Activated naive CD4-positive, alpha-beta T cell treated with anti-CD3 and anti-CD28 coated beads for 36 hours (primary cell): ENCODE results near the gene LNPEP. TPM values are rescaled to one million over a fixed set of nuclear protein-coding genes. Genes with fewer than 3 reads are reported as not detected.
"Not testable (repeated sequence)": the region's sequence is repeated elsewhere in the genome, so short reads cannot be mapped to it uniquely, and the experiment has no call there.

Experiments
- CTCF ChIA-PET: fragments of 350-600 bp; sonication (Branson Sonifier 250); formaldehyde crosslinking; loops from one replicate; lab custom pipeline; 2021; ENCODE audit warnings: antibody characterized with exemption; lab: Charles Lee
- DNase-seq: peaks from one replicate; pipeline ENCODE4 v3.0.0-alpha.2; 2020
- H3K27ac Mint-ChIP-seq: one replicate; pipeline ENCODE4 v1.8.0; 2021; ENCODE audit warnings: mild to moderate bottlenecking, mixed read lengths
- H3K27me3 Mint-ChIP-seq: one replicate; pipeline ENCODE4 v1.8.0; 2021; ENCODE audit warnings: low read depth, mixed read lengths
- H3K36me3 Mint-ChIP-seq: one replicate; pipeline ENCODE4 v1.8.0; 2021; ENCODE audit warnings: low read depth, mixed read lengths
- H3K4me1 Mint-ChIP-seq: one replicate; pipeline ENCODE4 v1.8.0; 2021; ENCODE audit warnings: low read depth, mixed read lengths
- H3K4me3 Mint-ChIP-seq: one replicate; pipeline ENCODE4 v1.8.0; 2021; ENCODE audit warnings: mild to moderate bottlenecking, moderate library complexity, mixed read lengths
- H3K9me3 Mint-ChIP-seq: one replicate; pipeline ENCODE4 v1.8.0; 2021; ENCODE audit warnings: mixed read lengths
- intact Hi-C: fragments of 100-400 bp; cut with micrococcal nuclease; formaldehyde crosslinking; loops from one replicate; pipeline ENCODE4 v1.15.1; 2023
- total RNA-seq, 2 experiments: library from RNA; stranded (reverse); gene quantifications; one replicate each; pipeline ENCODE4 v1.2.3, GENCODE V29; 2021

Gene LNPEP
- total RNA-seq, 2 experiments from 2014 or later: 76.1 to 77.7 TPM

DNA sequence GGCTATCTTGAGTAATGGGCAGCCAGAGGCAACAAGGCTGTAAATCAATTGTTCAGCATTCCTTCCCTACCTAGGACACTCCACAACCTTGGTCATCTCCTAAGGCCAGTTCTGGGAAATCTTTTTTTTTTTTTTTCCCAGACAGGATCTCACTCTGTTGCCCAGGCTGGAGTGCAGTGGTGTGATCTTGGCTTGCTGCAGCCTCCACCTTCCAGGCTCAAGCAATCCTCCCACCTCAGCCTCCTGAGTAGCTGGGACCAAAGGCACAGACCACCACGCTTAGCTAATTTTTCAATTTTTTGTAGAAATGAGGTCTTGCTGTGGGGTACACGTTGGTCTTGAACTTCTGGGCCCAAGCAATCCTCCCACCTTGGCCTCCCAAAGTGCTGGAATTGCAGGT, 4.8 kb upstream of the LNPEP start:
- peak overlapping the region; percentile 10 for H3K27ac Mint-ChIP-seq
- H3K4me1 Mint-ChIP-seq: peaks cover 46% of the 10 kb centered on the region
- intact Hi-C loops, DNase-seq, H3K4me3 Mint-ChIP-seq, H3K27me3 Mint-ChIP-seq, H3K9me3 Mint-ChIP-seq: not testable (repeated sequence)
- CTCF ChIA-PET: interaction anchor here (1.7 kb wide), 1 partner anchor 62 kb away, joined by 8 read pairs; no protein-coding TSS in a partner anchor
- peaks cover 14% of the 10 kb centered on the region for H3K36me3 Mint-ChIP-seq

DNA sequence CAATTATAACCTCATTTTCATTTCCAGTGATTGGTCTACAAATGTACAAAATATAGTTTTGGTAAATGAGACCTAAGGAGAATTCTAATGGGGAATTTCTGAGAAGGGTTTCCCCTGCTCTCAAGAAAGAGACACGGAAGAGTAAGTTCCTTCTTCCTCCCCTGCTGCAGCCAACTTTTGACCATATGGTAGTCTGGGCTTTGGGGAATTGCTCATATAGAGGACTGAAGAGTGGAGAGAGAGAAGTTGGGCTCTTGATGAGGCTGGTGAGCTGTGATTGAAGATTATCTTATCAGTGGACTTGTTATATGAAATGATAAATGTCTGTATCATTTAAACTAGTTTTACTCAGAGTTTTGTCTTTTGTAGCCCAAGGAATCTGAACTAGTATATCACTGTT, 4.3 kb upstream of the LNPEP start:
- intact Hi-C loops: no loop called here
- CTCF ChIA-PET: interaction anchor here (1.0 to 1.7 kb wide), 2 partner anchors 35 to 63 kb away, joined by 3 to 8 read pairs; no protein-coding TSS in a partner anchor
- Mint-ChIP-seq H3K4me1 (peaks cover 44% of the 10 kb centered on the region), H3K36me3 (peaks cover 16% of the 10 kb centered on the region), H3K4me3 (peak overlapping the region; percentile 38), H3K27me3 (no peaks in the 10 kb centered on the region), H3K9me3 (no peaks in the 10 kb centered on the region), H3K27ac (peak overlapping the region; percentile 59)
- no peak for DNase-seq

DNA sequence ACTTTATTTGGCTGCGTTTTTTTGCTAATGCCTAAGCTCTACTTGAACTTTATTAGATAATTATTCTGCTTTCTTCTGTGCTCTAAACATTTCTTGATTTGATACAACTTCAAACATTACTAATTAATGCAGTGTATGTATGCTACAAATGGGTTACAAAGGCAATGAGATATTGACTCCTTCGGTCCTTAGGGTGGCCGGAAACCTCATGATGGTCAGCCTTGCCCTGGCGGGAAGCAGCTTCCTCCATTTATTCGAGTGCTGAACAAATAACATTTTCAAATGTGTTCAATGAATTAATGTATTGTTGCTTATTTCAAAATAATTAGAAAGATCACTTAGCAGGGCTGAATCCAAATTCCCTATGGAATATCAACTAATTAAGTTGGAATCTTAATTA, 3.9 kb upstream of the LNPEP start:
- peaks cover 18% of the 10 kb centered on the region for H3K36me3 Mint-ChIP-seq
- H3K4me3 Mint-ChIP-seq: peak overlapping the region; percentile 32
- no peaks in the 10 kb centered on the region for H3K27me3 Mint-ChIP-seq
- no peaks in the 10 kb centered on the region for H3K9me3 Mint-ChIP-seq
- CTCF ChIA-PET: interaction anchor here (1.0 to 1.7 kb wide), 2 partner anchors 36 to 63 kb away, joined by 3 to 8 read pairs; no protein-coding TSS in a partner anchor
- DNase-seq: no peak
- intact Hi-C loops: no loop called here
- peaks cover 44% of the 10 kb centered on the region for H3K4me1 Mint-ChIP-seq
- H3K27ac Mint-ChIP-seq: peak overlapping the region; percentile 5

DNA sequence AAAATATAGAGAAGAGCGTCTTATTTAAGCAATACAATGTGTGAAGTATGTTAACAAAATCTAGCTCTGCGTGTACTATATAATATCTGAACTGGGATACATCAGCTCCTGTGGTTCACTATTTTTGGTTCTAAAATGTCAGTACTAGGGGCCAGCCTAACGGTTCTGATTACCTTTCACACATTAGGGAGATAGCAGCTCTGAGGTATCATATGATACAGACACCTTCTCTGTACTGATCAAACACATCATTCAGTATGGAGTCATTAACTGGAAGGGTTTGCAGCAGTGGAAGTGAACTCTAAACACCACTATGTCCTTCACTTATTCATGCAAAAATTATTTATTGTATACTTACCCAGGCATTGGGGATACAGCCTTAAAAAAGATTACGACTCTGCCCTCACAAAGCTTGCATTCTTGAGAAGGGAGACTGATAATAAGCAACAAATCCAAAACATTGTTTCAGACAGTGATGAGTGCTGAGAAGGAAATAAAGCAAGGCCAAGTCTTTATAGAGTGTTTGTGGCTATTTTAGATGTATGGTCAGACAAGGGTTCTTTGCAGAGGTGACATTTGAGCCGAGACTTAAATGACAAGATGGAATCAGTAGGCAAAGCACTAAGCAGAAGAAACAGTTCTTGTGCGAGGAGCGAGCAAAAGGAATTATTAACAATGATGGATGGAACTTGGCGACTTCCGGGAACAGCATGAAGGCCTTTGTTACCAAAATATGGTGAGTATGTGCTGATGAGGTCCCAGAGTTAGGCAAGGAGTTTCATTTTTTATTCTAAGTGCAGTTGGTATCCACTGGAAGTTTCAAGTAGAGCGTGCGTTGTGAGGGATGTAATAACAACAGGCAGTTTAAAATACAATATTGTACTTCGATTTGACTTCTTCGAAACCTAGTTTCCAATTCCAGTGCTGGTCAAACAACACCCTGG, 1.8 kb upstream of the LNPEP start:
- Mint-ChIP-seq H3K27ac (peak overlapping the region; percentile 96), H3K4me1 (peaks cover 53% of the 10 kb centered on the region), H3K27me3 (no peaks in the 10 kb centered on the region), H3K36me3 (peaks cover 22% of the 10 kb centered on the region), H3K4me3 (peak overlapping the region; percentile 85), H3K9me3 (no peaks in the 10 kb centered on the region)
- DNase-seq: peak; percentile 42
- CTCF ChIA-PET: interaction anchor here (0.6 to 1.8 kb wide), 8 partner anchors 10 to 1063 kb away, joined by 3 to 11 read pairs (median 4); partner anchors contain the start of gene ERAP2
- intact Hi-C loops: loop anchor here (1.0 to 2.0 kb wide), 2 partner anchors 53 to 117 kb away; no protein-coding TSS in a partner anchor

DNA sequence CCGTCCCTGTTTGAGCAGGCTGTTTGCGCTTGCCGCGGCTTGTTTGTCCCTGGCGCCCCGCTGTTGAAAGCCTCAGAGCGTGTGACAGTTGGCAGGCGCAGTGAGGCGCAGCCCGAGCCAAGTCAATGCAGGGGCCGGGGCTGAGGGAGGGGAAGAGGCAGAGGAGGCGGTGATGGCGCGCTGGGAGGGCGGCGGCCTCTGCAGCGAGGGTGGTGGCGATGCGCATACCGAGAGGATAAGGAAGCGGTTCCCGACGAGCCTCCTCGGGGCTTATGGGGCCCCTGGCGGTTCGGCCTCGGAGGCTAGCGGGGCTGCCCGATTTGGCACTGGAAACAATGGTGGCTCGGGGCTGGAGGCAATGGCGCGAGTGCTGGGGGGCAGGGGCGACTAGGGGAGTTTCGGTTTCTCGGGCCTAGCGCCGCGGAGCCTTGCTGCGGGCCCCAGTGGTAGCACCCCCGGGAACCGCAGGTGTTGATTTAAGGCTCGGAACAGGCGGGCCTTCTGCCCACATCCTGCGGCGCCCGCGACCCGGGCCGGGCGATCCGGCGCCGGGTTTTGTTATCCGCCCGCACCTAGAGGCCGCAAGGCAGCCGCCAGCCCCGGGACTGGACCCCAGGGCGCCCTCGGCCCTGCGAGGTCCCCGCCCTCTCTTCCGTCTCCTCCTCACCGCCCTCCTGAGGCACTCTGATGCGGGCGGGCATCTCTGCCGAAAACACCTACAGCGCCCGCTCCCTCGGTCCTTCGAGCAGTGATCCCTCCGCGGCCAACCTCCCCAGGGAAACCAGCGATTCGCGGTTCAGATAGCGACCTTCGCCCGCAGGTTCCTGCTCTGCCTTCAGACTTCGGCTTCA, 947 bp upstream of the LNPEP start:
- Mint-ChIP-seq H3K27me3 (no peaks in the 10 kb centered on the region), H3K4me3 (peak overlapping the region; percentile 85), H3K4me1 (peaks cover 51% of the 10 kb centered on the region), H3K36me3 (peaks cover 22% of the 10 kb centered on the region), H3K9me3 (no peaks in the 10 kb centered on the region), H3K27ac (peak overlapping the region; percentile 99)
- CTCF ChIA-PET: interaction anchor here (1.0 kb wide), 1 partner anchor 38 kb away, joined by 3 read pairs; no protein-coding TSS in a partner anchor
- intact Hi-C loops: loop anchor here (1.0 to 2.0 kb wide), 17 partner anchors 16 to 1994 kb away; partner anchors contain the start of genes CAST, CHD1, ERAP2 and RIOK2
- DNase-seq: peak; percentile 93

DNA sequence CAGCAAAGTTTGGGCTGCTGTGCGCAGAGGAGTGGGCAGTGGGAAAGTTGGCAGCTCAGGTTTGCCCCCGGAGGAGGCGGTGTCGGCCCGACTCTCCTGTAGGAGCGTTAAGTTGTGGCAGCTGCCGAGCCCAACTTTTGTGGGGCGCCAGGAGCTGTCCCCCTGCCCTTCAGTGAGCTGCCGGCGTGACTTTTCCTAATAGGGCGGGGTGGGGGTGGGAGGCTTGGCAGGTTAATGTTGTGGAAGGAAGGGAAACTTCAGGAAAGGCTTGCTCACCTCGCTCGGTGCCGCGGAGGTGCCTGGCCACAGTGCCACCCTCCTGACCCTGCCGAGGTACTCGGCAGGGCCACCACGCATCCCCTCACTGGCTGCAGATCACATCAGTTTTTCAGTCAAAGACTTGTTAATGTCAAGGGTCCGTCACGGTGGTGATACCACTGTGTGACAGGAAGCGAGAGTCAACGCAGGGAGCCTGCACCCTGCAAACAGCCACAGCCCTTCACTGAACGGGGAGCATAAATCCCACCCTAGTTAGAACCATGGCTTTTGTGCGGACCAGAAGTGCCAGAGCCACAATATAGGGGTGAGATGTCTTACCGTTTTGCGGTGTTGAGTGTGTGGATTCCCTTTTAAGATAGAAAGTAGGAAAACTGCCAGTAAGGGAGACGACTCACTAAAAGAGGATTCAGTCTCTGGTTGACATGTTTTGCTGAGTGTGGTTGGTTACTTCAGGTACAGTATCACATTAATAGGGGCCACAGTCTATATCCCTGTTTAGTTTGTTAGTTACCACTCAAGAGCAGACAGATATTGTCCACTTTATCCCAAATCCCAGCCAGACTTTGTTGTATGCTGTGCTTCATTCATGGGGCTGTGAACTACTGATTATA, 796 bp downstream of the LNPEP start:
- peak; percentile 71 for DNase-seq
- CTCF ChIA-PET: interaction anchor here (0.8 to 1.8 kb wide), 7 partner anchors 21 to 408 kb away, joined by 3 to 5 read pairs (median 4); no protein-coding TSS in a partner anchor
- Mint-ChIP-seq H3K36me3 (peaks cover 26% of the 10 kb centered on the region), H3K4me3 (peak overlapping the region; percentile 85), H3K4me1 (peaks cover 48% of the 10 kb centered on the region), H3K27ac (peak overlapping the region; percentile 99), H3K9me3 (no peaks in the 10 kb centered on the region), H3K27me3 (no peaks in the 10 kb centered on the region)
- intact Hi-C loops: loop anchor here (1.0 to 2.0 kb wide), 2 partner anchors 10 to 184 kb away; no protein-coding TSS in a partner anchor

DNA sequence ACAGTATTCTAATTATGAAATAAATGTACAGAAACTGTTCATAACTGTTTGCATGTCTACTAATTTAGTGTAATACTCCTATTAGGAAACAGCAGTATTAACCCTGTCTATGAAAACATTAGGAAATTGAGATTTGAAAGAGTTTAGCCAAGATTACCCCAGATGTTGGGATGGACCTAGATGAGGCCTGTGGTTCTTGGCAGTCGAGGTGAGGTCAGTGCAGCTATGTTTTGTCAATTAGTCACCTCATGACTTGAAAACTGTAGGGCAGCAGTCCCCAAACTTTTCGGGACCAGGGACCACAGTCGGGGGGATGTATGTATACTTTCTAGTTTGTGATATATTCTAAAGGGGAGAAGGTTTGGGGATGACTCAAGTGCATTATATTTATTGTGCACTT, 4.7 kb downstream of the LNPEP start:
- CTCF ChIA-PET: interaction anchor here (0.6 to 2.7 kb wide), 4 partner anchors 8 to 71 kb away, joined by 3 to 13 read pairs (median 4); no protein-coding TSS in a partner anchor
- Mint-ChIP-seq H3K36me3 (peaks cover 18% of the 10 kb centered on the region), H3K27me3 (no peaks in the 10 kb centered on the region), H3K27ac (no peak overlapping the region), H3K9me3 (no peaks in the 10 kb centered on the region), H3K4me3 (no peak overlapping the region), H3K4me1 (peaks cover 62% of the 10 kb centered on the region)
- intact Hi-C loops: no loop called here
- no peak for DNase-seq

DNA sequence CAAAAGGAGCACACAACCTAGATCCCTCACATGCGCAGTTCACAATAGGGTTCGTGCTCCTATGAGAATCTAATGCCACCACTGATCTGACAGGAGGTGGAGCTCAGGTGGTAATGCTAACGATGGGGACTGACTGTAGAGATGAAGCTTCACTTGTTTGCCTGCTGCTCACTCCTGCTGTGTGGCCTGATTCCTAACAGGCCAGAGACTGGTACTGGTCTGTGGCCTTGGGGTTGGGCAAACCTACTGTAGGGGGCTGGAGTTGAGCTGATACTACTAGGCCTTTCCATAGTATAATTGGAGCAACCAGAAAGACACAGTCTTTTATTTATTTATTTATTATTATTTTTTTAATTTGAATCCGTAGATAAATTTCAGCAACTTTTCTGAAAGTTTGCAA, 5.3 kb downstream of the LNPEP start:
- Mint-ChIP-seq H3K27me3 (no peaks in the 10 kb centered on the region), H3K9me3 (no peaks in the 10 kb centered on the region), H3K36me3 (peaks cover 15% of the 10 kb centered on the region), H3K27ac (no peak overlapping the region), H3K4me3 (no peak overlapping the region), H3K4me1 (peaks cover 68% of the 10 kb centered on the region)
- intact Hi-C loops: no loop called here
- DNase-seq: no peak
- CTCF ChIA-PET: interaction anchor here (0.5 to 2.7 kb wide), 4 partner anchors 7 to 203 kb away, joined by 3 to 13 read pairs (median 3); no protein-coding TSS in a partner anchor

DNA sequence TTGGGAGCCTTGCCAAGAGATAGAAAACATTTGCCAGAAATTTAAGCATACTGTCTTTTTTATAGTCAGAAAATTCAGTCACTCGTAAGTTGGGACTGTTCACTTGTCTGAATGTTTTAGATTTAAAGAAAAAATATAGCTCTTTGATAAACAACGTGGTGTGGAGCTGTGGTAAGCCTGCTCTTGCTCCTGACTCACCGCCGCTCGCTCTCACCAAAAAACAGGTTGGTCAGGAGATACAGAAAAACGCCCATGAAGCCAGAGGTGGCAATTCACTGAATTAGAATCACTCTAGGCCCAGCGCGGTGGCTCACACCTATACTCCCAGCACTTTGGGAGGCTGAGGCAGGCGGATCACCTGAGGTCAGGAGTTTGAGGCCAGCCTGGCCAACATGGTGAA, 6.2 kb downstream of the LNPEP start:
- no peaks in the 10 kb centered on the region for H3K27me3 Mint-ChIP-seq
- no peak for DNase-seq
- CTCF ChIA-PET: interaction anchor here (0.6 to 1.2 kb wide), 3 partner anchors 78 to 190 kb away, joined by 3 to 5 read pairs (median 4); no protein-coding TSS in a partner anchor
- H3K4me1 Mint-ChIP-seq: peaks cover 73% of the 10 kb centered on the region
- peaks cover 11% of the 10 kb centered on the region for H3K36me3 Mint-ChIP-seq
- no peaks in the 10 kb centered on the region for H3K9me3 Mint-ChIP-seq
- no peak overlapping the region for H3K27ac Mint-ChIP-seq
- no peak overlapping the region for H3K4me3 Mint-ChIP-seq
- intact Hi-C loops: no loop called here

DNA sequence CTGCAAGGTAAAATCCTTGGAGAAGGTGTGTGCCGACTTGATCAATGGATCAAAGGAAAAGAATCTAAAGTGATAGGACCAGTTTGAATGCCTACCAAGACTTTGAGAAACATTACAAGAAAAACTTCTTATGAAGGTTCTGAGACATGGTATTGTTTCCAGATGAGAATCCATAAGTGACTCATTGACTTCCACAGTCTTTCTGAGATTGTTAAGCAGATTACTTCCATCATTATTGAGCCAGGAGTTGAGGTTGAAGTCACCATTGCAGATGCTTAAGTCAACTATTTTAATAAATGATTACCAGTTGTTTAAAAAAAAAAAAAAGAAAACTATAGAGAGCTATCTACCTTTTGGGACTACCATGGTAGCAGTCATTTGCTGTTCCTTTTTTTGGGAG, 7.0 kb downstream of the LNPEP start:
- CTCF ChIA-PET: interaction anchor here (0.9 to 1.2 kb wide), 2 partner anchors 79 to 191 kb away, joined by 3 to 5 read pairs; no protein-coding TSS in a partner anchor
- H3K36me3 Mint-ChIP-seq: peaks cover 11% of the 10 kb centered on the region
- intact Hi-C loops: no loop called here

DNA sequence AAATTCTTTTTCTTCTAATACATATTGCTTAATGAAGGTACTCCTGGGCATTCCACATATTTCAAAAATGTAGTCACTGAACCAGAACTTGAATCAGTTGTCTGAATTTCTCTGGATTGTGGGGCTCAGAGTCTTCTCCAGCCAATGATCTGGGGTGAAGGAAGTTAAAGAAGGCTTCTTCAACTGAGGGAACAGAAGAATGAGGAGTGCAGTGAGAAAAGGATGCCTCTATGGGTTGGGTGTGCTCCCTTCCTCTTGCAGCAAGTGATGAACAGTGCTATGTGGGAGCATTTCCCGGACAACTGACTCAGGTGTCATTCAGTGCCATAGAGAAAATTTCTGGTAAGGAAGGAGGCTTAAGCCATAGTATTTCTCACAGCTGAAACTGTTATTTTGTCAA, 7.9 kb downstream of the LNPEP start:
- intact Hi-C loops: no loop called here
- DNase-seq: no peak

More for the DNA sequence above, 7.0 kb downstream of the LNPEP start:
- Mint-ChIP-seq H3K4me1 (peaks cover 70% of the 10 kb centered on the region), H3K4me3 (no peak overlapping the region), H3K27ac (no peak overlapping the region), H3K9me3 (no peaks in the 10 kb centered on the region), H3K27me3 (no peaks in the 10 kb centered on the region)
- DNase-seq: no peak

More for the DNA sequence above, 7.9 kb downstream of the LNPEP start:
- Mint-ChIP-seq H3K36me3 (peaks cover 6% of the 10 kb centered on the region), H3K4me3 (no peak overlapping the region), H3K4me1 (peaks cover 61% of the 10 kb centered on the region), H3K9me3 (no peaks in the 10 kb centered on the region), H3K27me3 (no peaks in the 10 kb centered on the region), H3K27ac (peak overlapping the region; percentile 33)
- CTCF ChIA-PET: no interaction called here
